ENCODE data around the gene ZNF487.

DNA sequence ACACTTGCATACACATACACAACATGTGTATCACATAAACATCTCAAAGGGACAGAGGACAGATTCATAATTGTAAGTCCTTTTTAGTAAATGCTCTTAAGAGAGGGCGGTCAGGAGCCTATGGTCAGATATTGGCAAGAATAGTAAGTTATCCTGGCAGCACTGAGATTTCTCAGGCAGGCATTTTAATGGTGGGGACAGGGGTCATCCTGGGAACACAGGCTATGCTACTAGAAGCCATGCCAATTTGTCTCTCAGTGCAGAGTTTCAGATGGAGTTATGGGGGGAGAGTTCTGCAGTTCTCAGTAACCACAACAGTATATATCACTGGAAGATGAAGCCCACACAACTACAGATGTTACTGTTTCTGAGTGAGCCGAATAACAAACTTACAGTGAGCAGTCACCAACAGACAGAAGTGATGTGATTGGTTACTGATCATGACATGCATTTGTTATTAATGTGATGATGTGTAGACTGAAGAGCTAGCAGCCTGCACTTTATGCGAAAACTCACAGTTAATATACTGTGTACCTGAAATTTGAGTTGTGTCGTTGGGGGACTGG, 16.4 kb downstream of the ZNF487 start:
- no peak for TF ChIP-seq SIN3A (IDR thresholded peaks at IDR 0.05; ENCODE audit: borderline replicate concordance, insufficient read depth, low read length)
- no peak for TF ChIP-seq TAF1 (IDR thresholded peaks at IDR 0.05; ENCODE audit: borderline replicate concordance, insufficient read depth, low read length)
- TF ChIP-seq, protein P1, sequence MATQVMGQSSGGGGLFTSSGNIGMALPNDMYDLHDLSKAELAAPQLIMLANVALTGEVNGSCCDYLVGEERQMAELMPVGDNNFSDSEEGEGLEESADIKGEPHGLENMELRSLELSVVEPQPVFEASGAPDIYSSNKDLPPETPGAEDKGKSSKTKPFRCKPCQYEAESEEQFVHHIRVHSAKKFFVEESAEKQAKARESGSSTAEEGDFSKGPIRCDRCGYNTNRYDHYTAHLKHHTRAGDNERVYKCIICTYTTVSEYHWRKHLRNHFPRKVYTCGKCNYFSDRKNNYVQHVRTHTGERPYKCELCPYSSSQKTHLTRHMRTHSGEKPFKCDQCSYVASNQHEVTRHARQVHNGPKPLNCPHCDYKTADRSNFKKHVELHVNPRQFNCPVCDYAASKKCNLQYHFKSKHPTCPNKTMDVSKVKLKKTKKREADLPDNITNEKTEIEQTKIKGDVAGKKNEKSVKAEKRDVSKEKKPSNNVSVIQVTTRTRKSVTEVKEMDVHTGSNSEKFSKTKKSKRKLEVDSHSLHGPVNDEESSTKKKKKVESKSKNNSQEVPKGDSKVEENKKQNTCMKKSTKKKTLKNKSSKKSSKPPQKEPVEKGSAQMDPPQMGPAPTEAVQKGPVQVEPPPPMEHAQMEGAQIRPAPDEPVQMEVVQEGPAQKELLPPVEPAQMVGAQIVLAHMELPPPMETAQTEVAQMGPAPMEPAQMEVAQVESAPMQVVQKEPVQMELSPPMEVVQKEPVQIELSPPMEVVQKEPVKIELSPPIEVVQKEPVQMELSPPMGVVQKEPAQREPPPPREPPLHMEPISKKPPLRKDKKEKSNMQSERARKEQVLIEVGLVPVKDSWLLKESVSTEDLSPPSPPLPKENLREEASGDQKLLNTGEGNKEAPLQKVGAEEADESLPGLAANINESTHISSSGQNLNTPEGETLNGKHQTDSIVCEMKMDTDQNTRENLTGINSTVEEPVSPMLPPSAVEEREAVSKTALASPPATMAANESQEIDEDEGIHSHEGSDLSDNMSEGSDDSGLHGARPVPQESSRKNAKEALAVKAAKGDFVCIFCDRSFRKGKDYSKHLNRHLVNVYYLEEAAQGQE (IDR thresholded peaks at IDR 0.05; ENCODE audit: insufficient read depth in 1 of 2, low read depth in 2 of 2, low read length in 2 of 2), result no peak
- TF ChIP-seq POLR2AphosphoS5 (IDR thresholded peaks at IDR 0.05; ENCODE audit: low read depth, low read length), result no peak

Measured in PFSK-1 (cell line).